HCT116 (cell line): ENCODE data around the gene TAF10. TPM values are rescaled to one million over a fixed set of nuclear protein-coding genes. Genes with fewer than 3 reads are reported as not detected.

ENCODE experiments used
- ATAC-seq: fragments of 200-7000 bp; cut with Tn5 transposase; 2 replicates; pipeline ENCODE4 v1.9.1; 2020; ENCODE audit warnings: mild to moderate bottlenecking, moderate library complexity
- BruUV-seq: library from RNA; stranded (reverse); fragments of 400-500 nt; replicated peaks from 2 replicates; lab custom pipeline; 2021; lab: Mats Ljungman, UMichigan
- CTCF ChIA-PET: fragments of 300-600 bp; sonication (Branson Sonifier 250); formaldehyde crosslinking; loops from one replicate; lab custom pipeline; 2021; ENCODE audit warnings: antibody characterized with exemption; lab: Charles Lee
- POLR2A ChIA-PET: fragments of 300-600, 350-600 bp; sonication (Branson Sonifier 250); formaldehyde crosslinking; loops from one replicate; lab custom pipeline; 2021; ENCODE audit warnings: antibody characterized with exemption; lab: Charles Lee
- RAD21 ChIA-PET, 2 experiments: fragments of 300-600 bp; sonication (Branson Sonifier 250); formaldehyde crosslinking; loops; one replicate each; lab custom pipeline; 2023; ENCODE audit warnings: low total read pairs in 2 of 2; ENCODE audit not compliant: uncharacterized antibody in 2 of 2, unreplicated experiment in 2 of 2, low non-redundant PET in 1 of 2; lab: Charles Lee
- DNase-seq: peaks from one replicate; pipeline ENCODE4 v3.0.0-alpha.2; 2010; ENCODE audit warnings: low read depth, low spot score
- H2AFZ ChIP-seq: fragments of 200-600 bp; shearing (Covaris generic), sonication (generic); 2 replicates; pipeline ENCODE4 v1.6.1; 2017; ENCODE audit warnings: low read depth, mixed run types, mixed read lengths, antibody characterized with exemption, low read length; ENCODE audit not compliant: poor library complexity, severe bottlenecking
- H3K27ac ChIP-seq: 2 replicates; pipeline ENCODE4 v1.5.1; 2012; ENCODE audit warnings: low read depth, low read length
- H3K27me3 ChIP-seq: fragments of 200-600 bp; sonication (generic); 2 replicates; pipeline ENCODE4 v1.6.1; 2016; ENCODE audit warnings: mixed run types, low read length, mixed read lengths; ENCODE audit not compliant: insufficient read depth
- H3K36me3 ChIP-seq, 2 experiments: fragments of 200-500 bp in 1 of 2; fragments of 200-600 bp in 1 of 2; sonication (Bioruptor generic) in 1 of 2; sonication (generic) in 1 of 2; 2 replicates each; pipeline versions ENCODE4 v1.5.1 to v1.6.1; 2014 to 2016; ENCODE audit warnings: low read length in 2 of 2, inconsistent platforms in 1 of 2, mixed read lengths in 1 of 2, mixed run types in 1 of 2; ENCODE audit not compliant: insufficient read depth in 2 of 2, control insufficient read depth in 1 of 2
- H3K4me1 ChIP-seq, 2 experiments: fragments of 200-600 bp in 1 of 2; sonication (generic) in 1 of 2; 2 replicates each; pipeline versions ENCODE4 v1.5.1 to v1.6.1; 2012 to 2017; ENCODE audit warnings: low read length in 2 of 2, inconsistent platforms in 1 of 2, mild to moderate bottlenecking in 1 of 2, mixed read lengths in 1 of 2, mixed run types in 1 of 2, moderate library complexity in 1 of 2; ENCODE audit not compliant: insufficient read depth in 2 of 2, control insufficient read depth in 1 of 2
- H3K4me2 ChIP-seq: fragments of 200-600 bp; sonication (generic); 2 replicates; pipeline ENCODE4 v1.6.1; 2017; ENCODE audit warnings: mixed run types, low read length, mixed read lengths
- H3K4me3 ChIP-seq, 2 experiments: fragments of 200-600 bp in 1 of 2; sonication (generic) in 1 of 2; replicated peaks in 1 of 2; 2 replicates each; pipeline ENCODE4 v1.5.1; 2011 to 2016; ENCODE audit warnings: low read length in 2 of 2, control low read depth in 1 of 2, low read depth in 1 of 2, mild to moderate bottlenecking in 1 of 2, mixed read lengths in 1 of 2, mixed run types in 1 of 2
- H3K79me2 ChIP-seq: fragments of 200-600 bp; sonication (generic); 2 replicates; pipeline ENCODE4 v1.6.1; 2017; ENCODE audit warnings: mild to moderate bottlenecking, mixed run types, low read length, moderate library complexity, mixed read lengths; ENCODE audit not compliant: insufficient read depth
- H3K9ac ChIP-seq: fragments of 200-600 bp; sonication (generic); 2 replicates; pipeline ENCODE4 v1.6.1; 2016; ENCODE audit warnings: low read length, mixed read lengths
- H3K9me2 ChIP-seq: fragments of 200-600 bp; sonication (generic), shearing (Covaris generic); 2 replicates; pipeline ENCODE4 v1.6.1; 2017; ENCODE audit warnings: mixed run types, mild to moderate bottlenecking, moderate library complexity; ENCODE audit not compliant: insufficient read depth
- H3K9me3 ChIP-seq, 2 experiments: fragments of 200-500 bp in 1 of 2; fragments of 200-600 bp in 1 of 2; sonication (Bioruptor generic) in 1 of 2; sonication (generic) in 1 of 2; 2 replicates each; pipeline ENCODE4 v1.6.1; 2014 to 2017; ENCODE audit warnings: low read length in 2 of 2, mixed read lengths in 2 of 2, inconsistent platforms in 1 of 2, low read depth in 1 of 2, mild to moderate bottlenecking in 1 of 2, mixed run types in 1 of 2, moderate library complexity in 1 of 2; ENCODE audit not compliant: control insufficient read depth in 1 of 2, insufficient read depth in 1 of 2
- H4K20me1 ChIP-seq: fragments of 200-600 bp; sonication (generic), shearing (Covaris generic); 2 replicates; pipeline ENCODE4 v1.6.1; 2017; ENCODE audit warnings: mixed run types, mild to moderate bottlenecking, moderate library complexity; ENCODE audit not compliant: insufficient read depth
- ATF3 ChIP-seq: IDR thresholded peaks from 2 replicates; pipeline ENCODE4 v1.6.1; 2012
- CEBPB ChIP-seq: IDR thresholded peaks from 2 replicates; pipeline ENCODE4 v1.6.1; 2012; ENCODE audit warnings: low read depth
- CTCF ChIP-seq, 3 experiments: fragments of 200-600 bp in 1 of 3; sonication (generic) in 1 of 3; IDR thresholded peaks in 2 of 3; conservative IDR thresholded peaks in 1 of 3; 2 replicates each; pipeline ENCODE4 v1.5.1; 2012 to 2017; ENCODE audit warnings: low read depth in 2 of 3, low read length in 2 of 3, antibody characterized with exemption in 1 of 3, borderline replicate concordance in 1 of 3, control low read depth in 1 of 3, mild to moderate bottlenecking in 1 of 3, mixed read lengths in 1 of 3, mixed run types in 1 of 3, moderate library complexity in 1 of 3; ENCODE audit not compliant: insufficient read depth in 1 of 3
- EGR1 ChIP-seq: IDR thresholded peaks from 2 replicates; pipeline ENCODE4 v1.6.1; 2012; ENCODE audit warnings: low read depth
- ELF1 ChIP-seq: IDR thresholded peaks from 2 replicates; pipeline ENCODE4 v1.6.1; 2012; ENCODE audit warnings: low read depth, borderline replicate concordance
- EZH2 ChIP-seq: fragments of 200-600 bp; sonication (generic); IDR thresholded peaks from 2 replicates; pipeline ENCODE4 v1.6.1; 2017; ENCODE audit warnings: antibody characterized with exemption, mixed run types
- FOSL1 ChIP-seq: IDR thresholded peaks from 2 replicates; pipeline ENCODE4 v1.6.1; 2012; ENCODE audit warnings: low read depth
- JUND ChIP-seq: IDR thresholded peaks from 2 replicates; pipeline ENCODE4 v1.6.1; 2012
- RAD21 ChIP-seq: IDR thresholded peaks from 2 replicates; pipeline ENCODE4 v1.6.1; 2012; ENCODE audit warnings: low read depth, mild to moderate bottlenecking
- REST ChIP-seq: IDR thresholded peaks from 2 replicates; pipeline ENCODE4 v1.6.1; 2012; ENCODE audit warnings: low read depth
- SP1 ChIP-seq: IDR thresholded peaks from 2 replicates; pipeline ENCODE4 v1.6.1; 2012; ENCODE audit warnings: low read depth
- TCF7L2 ChIP-seq: IDR thresholded peaks from 2 replicates; pipeline ENCODE4 v1.7.0; 2011; ENCODE audit warnings: borderline replicate concordance, inconsistent platforms; ENCODE audit not compliant: insufficient read depth, insufficient read length; ENCODE audit errors: extremely low read depth
- ZBTB33 ChIP-seq: IDR thresholded peaks from 2 replicates; pipeline ENCODE4 v1.6.1; 2011; ENCODE audit warnings: mild to moderate bottlenecking, low read length, moderate library complexity; ENCODE audit not compliant: insufficient replicate concordance; ENCODE audit errors: extremely low read depth
- ZFX ChIP-seq: fragments of 450-650 bp; IDR thresholded peaks from 2 replicates; pipeline ENCODE4 v1.6.1; 2017
- intact Hi-C: fragments of 100-400 bp; cut with micrococcal nuclease; formaldehyde crosslinking; loops from 2 replicates; pipeline ENCODE4 v1.10.0; 2022
- total RNA-seq: library from RNA; stranded (reverse); gene quantifications from one replicate; pipeline ENCODE4 v1.2.1, GENCODE V29; 2021; ENCODE audit not compliant: unreplicated experiment

TAF10 gene
- total RNA-seq, 1 experiment from 2014 or later: 151 TPM

GRCh38 chr11:6629573-6629891, 17.5 kb upstream of the TAF10 start:
- no peaks in the 10 kb centered on the region for H3K79me2 ChIP-seq
- POLR2A ChIA-PET: no interaction called here
- TF ChIP-seq TCF7L2 (no peak), ATF3 (no peak), FOSL1 (no peak), JUND (no peak), ZFX (no peak), ZBTB33 (no peak), SP1 (no peak), CEBPB (no peak), CTCF (IDR thresholded peaks at IDR 0.05 in 2 of 3, conservative IDR thresholded peaks at IDR 0.05 in 1 of 3; ENCODE audit: borderline replicate concordance in 1 of 3, insufficient read depth in 1 of 3, low read depth in 2 of 3, low read length in 2 of 3) (no peak), REST (no peak), EZH2 (no peak), ELF1 (no peak), RAD21 (no peak), EGR1 (no peak)
- no peak overlapping the region for H3K4me2 ChIP-seq
- ATAC-seq: no peak
- H3K4me3 ChIP-seq: no peak overlapping the region
- H3K4me1 ChIP-seq: no peaks in the 10 kb centered on the region
- H3K9me3 ChIP-seq: no peaks in the 10 kb centered on the region
- H3K9ac ChIP-seq: no peak overlapping the region
- DNase-seq: no peak
- H3K27ac ChIP-seq: no peak overlapping the region
- BruUV-seq: no TSS peak
- no peak overlapping the region for H2AFZ ChIP-seq
- intact Hi-C loops: no loop called here
- H3K27me3 ChIP-seq: no peaks in the 10 kb centered on the region
- no peaks in the 10 kb centered on the region for H4K20me1 ChIP-seq
- no peaks in the 10 kb centered on the region for H3K9me2 ChIP-seq
- RAD21 ChIA-PET: no interaction called here
- H3K36me3 ChIP-seq: no peaks in the 10 kb centered on the region
- CTCF ChIA-PET: no interaction called here
